Natural killer cell (primary cell): ENCODE data around the gene UIMC1. TPM values are rescaled to one million over a fixed set of nuclear protein-coding genes. Genes with fewer than 3 reads are reported as not detected.

Experiments
- ATAC-seq, 3 donors: fragments of 150-1000 bp in 2 of 3; fragments of 200-7000 bp in 1 of 3; cut with Tn5 transposase; 1 replicate in 1 of 3; 2 replicates in 2 of 3; pipeline ENCODE4 v1.10.0; 2021; ENCODE audit warnings: mild to moderate bottlenecking in 2 of 3, moderate library complexity in 2 of 3
- DNase-seq, 2 donors: peaks; one replicate each; pipeline versions ENCODE4 v3.0.0 to v3.0.0-alpha.2; 2013 to 2021; ENCODE audit warnings: mixed read lengths in 1 of 2
- H3K27ac ChIP-seq: one replicate; pipeline ENCODE4 v1.5.1; 2013; ENCODE audit warnings: mild to moderate bottlenecking, low read length
- H3K27me3 ChIP-seq: one replicate; pipeline ENCODE4 v1.6.1; 2013; ENCODE audit warnings: low read length; ENCODE audit not compliant: control insufficient read depth, insufficient read depth
- H3K36me3 ChIP-seq: one replicate; pipeline ENCODE4 v1.6.1; 2013; ENCODE audit warnings: low read length; ENCODE audit not compliant: control insufficient read depth, insufficient read depth
- H3K4me1 ChIP-seq: one replicate; pipeline ENCODE4 v1.6.1; 2013; ENCODE audit warnings: low read length; ENCODE audit not compliant: control insufficient read depth, insufficient read depth
- H3K4me3 ChIP-seq: one replicate; pipeline ENCODE4 v1.5.1; 2013; ENCODE audit warnings: low read length
- H3K9me3 ChIP-seq: one replicate; pipeline ENCODE4 v1.6.1; 2013; ENCODE audit warnings: low read length; ENCODE audit not compliant: control insufficient read depth, insufficient read depth
- H3K27ac Mint-ChIP-seq, 2 donors: one replicate each; pipeline ENCODE4 v1.8.0; 2022; ENCODE audit warnings: mild to moderate bottlenecking in 2 of 2, mixed read lengths in 2 of 2, moderate library complexity in 1 of 2
- H3K27me3 Mint-ChIP-seq, 2 donors: one replicate each; pipeline ENCODE4 v1.8.0; 2022; ENCODE audit warnings: low read depth in 2 of 2, mixed read lengths in 2 of 2
- H3K36me3 Mint-ChIP-seq: one replicate; pipeline ENCODE4 v1.8.0; 2022; ENCODE audit warnings: mixed read lengths
- H3K4me1 Mint-ChIP-seq, 2 donors: one replicate each; pipeline ENCODE4 v1.8.0; 2022; ENCODE audit warnings: mixed read lengths in 2 of 2
- H3K4me3 Mint-ChIP-seq: one replicate; pipeline ENCODE4 v1.8.0; 2022; ENCODE audit warnings: mild to moderate bottlenecking, moderate library complexity, mixed read lengths
- H3K9me3 Mint-ChIP-seq, 2 donors: one replicate each; pipeline ENCODE4 v1.8.0; 2022; ENCODE audit warnings: mixed read lengths in 2 of 2
- WGBS: methylation state at CpG from one replicate; pipeline ENCODE4 v1.1.7; 2013; ENCODE audit warnings: missing lambda C conversion rate; ENCODE audit not compliant: insufficient coverage; 5-methylcytosine and 5-hydroxymethylcytosine counted together
- intact Hi-C: fragments of 100-400 bp; cut with micrococcal nuclease; formaldehyde crosslinking; loops from one replicate; pipeline ENCODE4 v1.14.2; 2022
- total RNA-seq, 4 donors: library from RNA; stranded (reverse); fragments of 120-200 nt in 1 of 4; gene quantifications; one replicate each; pipeline versions ENCODE4 v1.2.3 to v1.2.4, GENCODE V29; 2013 to 2022
- TF ChIP-seq, protein P1 (sequence below): fragments of 200-600 bp; IDR thresholded peaks from one replicate; pipeline ENCODE4 v1.8.0; 2022; ENCODE audit warnings: antibody characterized with exemption

Gene UIMC1
- total RNA-seq, 3 donors from 2014 or later (not counting 1 experiment from before 2014, with no cell fraction given) = 55.1 to 75.7 (median 57.3) TPM

DNA sequence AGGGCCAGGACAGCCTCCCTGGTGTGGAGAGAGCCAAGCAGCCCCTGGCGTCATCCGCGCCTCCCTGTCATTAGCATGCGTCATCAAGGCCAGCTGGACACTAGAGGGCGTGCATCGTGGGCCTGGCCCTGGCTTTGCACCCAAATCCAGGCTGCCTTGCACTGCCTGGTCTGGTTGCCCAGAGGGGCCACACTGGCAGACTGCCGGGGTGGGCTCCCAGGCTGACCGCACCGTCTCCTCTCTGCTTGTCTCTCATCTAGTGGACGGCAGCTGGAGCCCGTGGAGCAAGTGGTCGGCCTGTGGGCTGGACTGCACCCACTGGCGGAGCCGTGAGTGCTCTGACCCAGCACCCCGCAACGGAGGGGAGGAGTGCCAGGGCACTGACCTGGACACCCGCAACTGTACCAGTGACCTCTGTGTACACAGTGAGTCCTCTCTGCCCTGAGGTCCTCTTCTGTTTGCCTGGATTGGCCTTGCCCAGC lies 136.4 kb downstream of the UIMC1 start:
- H3K36me3 ChIP-seq = no peaks in the 10 kb centered on the region
- DNase-seq = no peak
- peaks cover 7 to 18% of the 10 kb centered on the region in 2 donors for H3K27me3 Mint-ChIP-seq
- H3K4me1 ChIP-seq = peaks cover 23% of the 10 kb centered on the region
- peak overlapping the region in 1 of 2 donors; percentile 57 for H3K27ac Mint-ChIP-seq
- peaks cover 5 to 27% of the 10 kb centered on the region in 2 donors for H3K4me1 Mint-ChIP-seq
- peaks cover 16% of the 10 kb centered on the region for H3K9me3 ChIP-seq
- WGBS = 72% methylated on average over 17 of the region's 17 CpGs
- TF ChIP-seq, protein P1, sequence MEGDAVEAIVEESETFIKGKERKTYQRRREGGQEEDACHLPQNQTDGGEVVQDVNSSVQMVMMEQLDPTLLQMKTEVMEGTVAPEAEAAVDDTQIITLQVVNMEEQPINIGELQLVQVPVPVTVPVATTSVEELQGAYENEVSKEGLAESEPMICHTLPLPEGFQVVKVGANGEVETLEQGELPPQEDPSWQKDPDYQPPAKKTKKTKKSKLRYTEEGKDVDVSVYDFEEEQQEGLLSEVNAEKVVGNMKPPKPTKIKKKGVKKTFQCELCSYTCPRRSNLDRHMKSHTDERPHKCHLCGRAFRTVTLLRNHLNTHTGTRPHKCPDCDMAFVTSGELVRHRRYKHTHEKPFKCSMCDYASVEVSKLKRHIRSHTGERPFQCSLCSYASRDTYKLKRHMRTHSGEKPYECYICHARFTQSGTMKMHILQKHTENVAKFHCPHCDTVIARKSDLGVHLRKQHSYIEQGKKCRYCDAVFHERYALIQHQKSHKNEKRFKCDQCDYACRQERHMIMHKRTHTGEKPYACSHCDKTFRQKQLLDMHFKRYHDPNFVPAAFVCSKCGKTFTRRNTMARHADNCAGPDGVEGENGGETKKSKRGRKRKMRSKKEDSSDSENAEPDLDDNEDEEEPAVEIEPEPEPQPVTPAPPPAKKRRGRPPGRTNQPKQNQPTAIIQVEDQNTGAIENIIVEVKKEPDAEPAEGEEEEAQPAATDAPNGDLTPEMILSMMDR = no peak
- intact Hi-C loops = no loop called here
- H3K4me3 Mint-ChIP-seq = no peak overlapping the region
- H3K9me3 Mint-ChIP-seq = peaks cover 0 to 6% of the 10 kb centered on the region in 2 donors
- no peak overlapping the region for H3K27ac ChIP-seq
- H3K4me3 ChIP-seq = no peak overlapping the region
- no peaks in the 10 kb centered on the region for H3K36me3 Mint-ChIP-seq
- peaks cover 14% of the 10 kb centered on the region for H3K27me3 ChIP-seq
- no peak for ATAC-seq

DNA sequence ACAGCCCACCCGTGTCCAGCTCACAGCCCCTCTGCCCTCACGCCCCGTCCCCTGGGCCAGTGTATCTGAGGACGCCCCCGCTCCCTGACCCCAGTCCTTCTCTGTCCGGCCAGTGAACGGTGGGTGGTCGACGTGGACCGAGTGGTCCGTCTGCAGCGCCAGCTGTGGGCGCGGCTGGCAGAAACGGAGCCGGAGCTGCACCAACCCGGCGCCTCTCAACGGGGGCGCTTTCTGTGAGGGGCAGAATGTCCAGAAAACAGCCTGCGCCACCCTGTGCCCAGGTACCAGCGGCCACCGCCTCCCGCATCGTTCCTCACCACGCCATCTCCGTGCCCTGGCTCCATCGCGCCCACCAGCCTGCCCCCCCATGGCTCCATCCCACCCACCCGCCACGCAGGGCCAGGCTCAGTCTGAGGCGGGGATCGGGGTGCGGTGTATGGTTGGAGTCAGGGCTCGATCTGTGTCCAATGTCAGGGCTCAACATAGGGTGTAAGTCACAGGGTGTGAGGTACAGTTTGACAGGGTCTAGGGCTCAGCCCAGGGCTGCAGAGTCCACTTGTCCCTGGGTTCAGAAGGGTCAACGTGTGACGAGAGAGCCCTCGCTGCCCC lies 137.0 kb downstream of the UIMC1 start:
- H3K9me3 Mint-ChIP-seq = peaks cover 0 to 6% of the 10 kb centered on the region in 2 donors
- intact Hi-C loops = no loop called here
- Histone ChIP-seq H3K27ac (no peak overlapping the region), H3K27me3 (peaks cover 15% of the 10 kb centered on the region), H3K4me3 (no peak overlapping the region), H3K9me3 (peaks cover 16% of the 10 kb centered on the region), H3K36me3 (no peaks in the 10 kb centered on the region), H3K4me1 (peaks cover 23% of the 10 kb centered on the region)
- peaks cover 7 to 18% of the 10 kb centered on the region in 2 donors for H3K27me3 Mint-ChIP-seq
- peaks cover 5 to 24% of the 10 kb centered on the region in 2 donors for H3K4me1 Mint-ChIP-seq
- H3K27ac Mint-ChIP-seq = no peak overlapping the region
- ATAC-seq (no peak), DNase-seq (no peak)
- no peaks in the 10 kb centered on the region for H3K36me3 Mint-ChIP-seq
- TF ChIP-seq, protein P1 = no peak
- 88% methylated on average over 38 of the region's 38 CpGs for WGBS
- no peak overlapping the region for H3K4me3 Mint-ChIP-seq

DNA sequence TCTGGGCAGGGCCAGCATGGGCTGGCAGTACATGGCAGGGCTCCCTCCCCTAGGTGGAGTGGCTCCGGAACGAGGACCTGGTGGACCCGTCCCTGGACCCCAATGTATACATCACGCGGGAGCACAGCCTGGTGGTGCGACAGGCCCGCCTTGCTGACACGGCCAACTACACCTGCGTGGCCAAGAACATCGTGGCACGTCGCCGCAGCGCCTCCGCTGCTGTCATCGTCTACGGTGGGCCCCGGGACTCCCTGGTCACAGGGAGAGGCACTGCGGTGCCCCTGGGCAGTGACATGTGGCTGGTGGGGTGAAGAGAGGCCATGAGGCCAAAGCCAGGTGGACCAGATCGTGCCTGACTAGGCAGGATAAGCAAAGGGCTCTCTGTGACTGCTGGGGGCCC lies 137.8 kb downstream of the UIMC1 start:
- H3K27ac Mint-ChIP-seq = no peak overlapping the region
- intact Hi-C loops = no loop called here
- ATAC-seq (no peak), DNase-seq (no peak)
- no peak overlapping the region for H3K4me3 Mint-ChIP-seq
- TF ChIP-seq, protein P1 = no peak
- H3K9me3 Mint-ChIP-seq = peaks cover 0 to 6% of the 10 kb centered on the region in 2 donors
- peaks cover 16% of the 10 kb centered on the region for H3K9me3 ChIP-seq
- H3K27me3 Mint-ChIP-seq = peaks cover 7 to 18% of the 10 kb centered on the region in 2 donors
- WGBS = 93% methylated on average over 20 of the region's 20 CpGs
- no peak overlapping the region for H3K4me3 ChIP-seq
- H3K27ac ChIP-seq = no peak overlapping the region
- peaks cover 15% of the 10 kb centered on the region for H3K27me3 ChIP-seq
- H3K36me3 Mint-ChIP-seq = no peaks in the 10 kb centered on the region
- no peaks in the 10 kb centered on the region for H3K36me3 ChIP-seq
- H3K4me1 ChIP-seq = peaks cover 15% of the 10 kb centered on the region
- H3K4me1 Mint-ChIP-seq = peaks cover 5 to 23% of the 10 kb centered on the region in 2 donors

DNA sequence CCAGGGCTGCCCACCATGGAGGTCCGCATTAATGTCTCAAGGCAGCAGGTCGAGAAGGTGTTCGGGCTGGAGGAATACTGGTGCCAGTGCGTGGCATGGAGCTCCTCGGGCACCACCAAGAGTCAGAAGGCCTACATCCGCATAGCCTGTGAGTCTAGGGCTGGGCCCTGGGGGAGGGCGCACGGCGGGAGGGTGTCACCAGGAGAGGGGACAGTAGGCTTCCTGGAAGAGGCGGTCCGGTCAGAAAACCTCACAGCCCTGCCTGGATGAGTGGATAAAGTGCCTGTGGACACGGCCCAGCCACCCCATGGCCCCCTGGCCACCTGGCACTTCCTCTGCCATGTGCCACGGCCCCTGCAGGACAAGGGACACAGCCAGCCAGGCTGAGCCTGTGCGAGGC lies 138.5 kb downstream of the UIMC1 start:
- DNase-seq (no peak), ATAC-seq (no peak)
- no peak overlapping the region for H3K27ac ChIP-seq
- H3K27me3 ChIP-seq = peaks cover 18% of the 10 kb centered on the region
- peaks cover 11% of the 10 kb centered on the region for H3K9me3 ChIP-seq
- no peak overlapping the region for H3K4me3 ChIP-seq
- no peak overlapping the region for H3K4me3 Mint-ChIP-seq
- H3K9me3 Mint-ChIP-seq = peaks cover 0 to 4% of the 10 kb centered on the region in 2 donors
- TF ChIP-seq, protein P1 = no peak
- H3K27ac Mint-ChIP-seq = no peak overlapping the region
- 88% methylated on average over 14 of the region's 14 CpGs for WGBS
- intact Hi-C loops = no loop called here
- H3K27me3 Mint-ChIP-seq = peaks cover 8 to 20% of the 10 kb centered on the region in 2 donors
- peaks cover 5 to 18% of the 10 kb centered on the region in 2 donors for H3K4me1 Mint-ChIP-seq
- no peaks in the 10 kb centered on the region for H3K36me3 ChIP-seq
- peaks cover 10% of the 10 kb centered on the region for H3K4me1 ChIP-seq
- H3K36me3 Mint-ChIP-seq = no peaks in the 10 kb centered on the region
